HS-5 (cell line): Measurements from ENCODE around the gene CFAP54.

Experiments used
- DNase-seq: peaks from one replicate; pipeline ENCODE4 v3.0.0-alpha.2; 2012; ENCODE audit warnings: low read depth

Gene CFAP54

DNA sequence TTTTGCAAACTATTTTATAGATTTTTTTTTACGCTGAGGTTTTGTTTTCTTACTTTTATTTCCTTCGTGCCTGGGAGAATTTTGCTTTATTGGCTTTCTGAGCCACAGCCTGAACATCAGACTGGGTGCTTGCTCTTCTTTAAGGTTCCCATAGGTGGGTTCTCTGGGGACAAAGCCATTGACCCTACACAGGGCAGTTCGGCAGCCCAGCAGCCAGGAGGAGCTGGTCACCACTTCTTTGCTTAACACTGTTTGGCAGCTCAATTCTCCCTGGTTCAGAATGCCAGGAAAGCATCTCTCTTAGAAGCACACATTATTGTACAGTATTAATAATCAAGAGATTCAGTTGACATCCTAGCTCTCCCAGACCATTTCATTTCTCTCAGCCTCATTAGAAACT, 276.9 kb downstream of the CFAP54 start:
- no peak for DNase-seq

DNA sequence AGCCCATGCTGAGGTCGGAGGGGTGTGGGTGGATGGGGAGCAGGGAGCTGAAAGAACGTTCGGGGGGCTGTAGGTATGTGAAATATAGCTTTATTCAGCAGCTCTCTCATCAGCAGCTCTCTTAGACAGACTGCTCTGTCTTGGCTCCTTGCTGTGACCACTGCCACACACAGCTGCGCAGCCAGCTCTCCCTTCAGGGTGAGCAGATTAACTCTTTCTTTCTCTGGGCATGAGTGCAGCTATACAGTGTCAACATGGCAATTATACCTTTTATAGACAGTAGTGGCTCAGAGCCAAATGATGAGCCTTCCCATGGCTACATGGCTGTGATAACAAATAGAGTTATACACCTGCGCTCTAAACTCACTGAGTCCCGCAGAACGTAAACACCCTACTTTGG, 280.0 kb downstream of the CFAP54 start:
- no peak for DNase-seq

DNA sequence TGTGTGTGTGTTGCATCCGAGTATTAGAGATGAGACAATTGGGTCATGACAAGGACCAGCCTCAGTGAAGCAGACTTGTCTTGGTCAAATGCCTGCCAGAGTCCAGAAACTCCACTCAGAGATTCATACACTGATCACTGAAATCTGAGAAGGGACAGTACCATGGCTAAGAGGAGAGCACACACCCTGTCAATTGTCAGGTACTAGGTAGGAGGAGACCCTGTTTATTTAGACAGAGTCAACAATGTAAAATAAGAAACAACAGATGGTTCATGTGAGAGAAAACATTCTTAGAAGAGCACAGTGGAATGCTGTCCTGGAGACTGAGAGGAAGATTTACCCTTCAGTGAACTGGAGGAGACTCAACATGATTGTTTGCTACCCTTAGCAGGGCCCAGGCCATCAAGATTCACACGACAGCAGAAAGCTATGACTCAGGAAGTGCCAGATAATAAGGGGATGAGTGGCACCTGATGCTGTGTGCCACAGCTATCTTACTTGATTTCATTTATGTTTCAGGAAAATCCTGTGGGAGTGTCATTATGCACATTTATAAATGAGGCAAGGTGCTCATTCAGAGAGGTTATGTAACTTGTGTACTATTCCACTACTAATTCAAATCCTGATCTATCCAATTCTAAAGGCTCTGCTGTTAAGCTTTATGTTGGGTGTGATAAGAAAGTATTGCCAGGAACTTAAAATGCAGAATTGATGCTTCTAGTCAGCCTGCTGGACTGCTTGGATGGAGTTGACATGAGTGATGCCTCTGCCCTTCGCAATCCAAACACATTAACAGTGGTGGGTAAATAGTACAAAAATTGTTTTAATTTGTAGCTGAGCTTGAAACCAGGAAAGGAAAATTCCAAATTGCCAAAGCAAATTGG, 281.1 kb downstream of the CFAP54 start:
- DNase-seq: no peak

DNA sequence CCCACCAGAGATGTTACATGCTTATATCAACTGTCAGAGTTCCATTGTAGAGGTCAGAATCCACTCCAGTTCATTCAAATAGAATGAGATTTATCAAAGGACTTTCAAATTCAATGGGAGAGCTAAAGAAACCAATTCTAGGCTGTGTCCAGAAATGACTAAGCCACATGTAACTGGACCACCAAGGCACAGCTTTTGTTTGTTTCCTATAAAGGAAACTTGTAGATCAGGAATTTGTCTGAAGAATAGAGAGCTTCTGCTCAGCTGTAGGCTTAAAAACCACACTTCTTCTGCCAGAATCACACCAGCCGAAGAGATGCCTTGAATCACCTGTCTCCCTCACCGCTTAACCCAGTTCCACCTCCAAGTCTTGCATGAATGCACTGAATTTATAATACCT, 283.7 kb downstream of the CFAP54 start:
- DNase-seq: no peak

DNA sequence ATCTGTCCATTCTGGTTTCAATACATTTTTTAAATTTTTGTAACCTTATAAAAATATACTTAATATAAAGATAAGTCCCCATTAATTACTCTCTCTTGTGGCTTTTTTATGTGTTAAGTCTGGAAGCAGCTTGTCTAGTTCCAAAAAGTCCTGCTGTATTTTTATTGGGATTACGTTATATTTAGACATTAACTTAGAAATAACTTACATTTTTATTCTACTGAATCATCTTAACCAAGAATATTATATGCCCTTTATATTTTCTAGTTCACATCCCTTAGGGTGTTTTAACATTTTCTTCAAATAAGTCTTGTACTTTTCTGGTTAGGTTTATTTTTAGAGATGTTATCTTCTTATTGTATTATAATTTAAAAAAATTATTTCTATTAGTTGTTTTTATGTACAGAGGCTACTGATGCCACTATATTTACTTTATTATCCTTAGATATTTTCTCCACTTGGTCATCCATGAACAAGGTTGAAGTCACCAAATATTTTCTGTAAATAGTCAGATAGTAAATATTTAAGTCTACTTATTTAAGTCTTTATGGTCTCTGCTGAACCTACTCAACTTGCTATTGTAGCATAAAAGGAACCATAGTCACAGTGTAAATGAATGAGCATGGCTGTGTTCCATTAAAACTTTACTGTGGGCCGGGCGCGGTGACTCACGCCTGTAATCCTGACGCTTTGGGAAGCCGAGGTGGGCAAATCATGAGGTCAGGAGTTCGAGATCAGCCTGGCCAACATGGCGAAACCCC, 285.3 kb downstream of the CFAP54 start:
- peak; percentile 48 for DNase-seq

DNA sequence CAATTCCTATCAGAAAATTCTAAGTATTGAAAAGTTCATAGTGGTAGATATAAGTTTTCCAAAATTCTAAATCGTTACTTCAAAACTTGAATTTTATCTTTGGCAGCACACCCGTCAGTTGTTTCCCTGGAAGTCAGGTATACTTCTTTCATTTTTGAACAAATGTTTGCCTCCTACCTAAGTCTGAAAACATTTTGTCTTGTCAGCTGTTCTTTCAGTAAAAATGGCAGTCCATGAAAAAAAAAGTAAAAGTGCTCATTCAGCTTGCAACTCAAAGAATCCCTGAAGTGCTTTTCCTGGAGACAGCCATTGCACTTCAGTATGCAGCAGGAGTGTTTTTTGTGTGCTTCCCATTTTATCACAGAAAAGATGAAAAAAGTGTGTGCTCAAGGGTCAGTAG, 287.5 kb downstream of the CFAP54 start:
- DNase-seq: no peak

DNA sequence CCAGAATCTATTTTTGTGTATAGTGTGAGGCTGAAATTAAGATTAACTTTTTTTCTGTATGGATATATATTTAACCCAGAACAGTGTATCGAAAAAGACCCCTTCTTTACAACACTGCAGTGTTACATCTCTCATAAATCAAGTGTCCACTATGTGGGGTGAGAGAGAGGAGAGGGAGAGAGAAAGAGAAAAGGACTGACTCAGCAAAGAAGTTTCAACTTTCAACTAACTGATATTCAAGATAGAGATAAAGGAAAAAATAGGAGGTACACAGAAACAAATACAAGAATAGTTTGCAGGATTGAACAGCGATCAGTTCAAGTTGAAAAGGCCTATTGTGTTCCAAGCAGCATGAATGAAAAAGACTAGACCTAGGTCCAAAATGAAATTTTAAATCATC, 291.0 kb downstream of the CFAP54 start:
- DNase-seq: no peak

DNA sequence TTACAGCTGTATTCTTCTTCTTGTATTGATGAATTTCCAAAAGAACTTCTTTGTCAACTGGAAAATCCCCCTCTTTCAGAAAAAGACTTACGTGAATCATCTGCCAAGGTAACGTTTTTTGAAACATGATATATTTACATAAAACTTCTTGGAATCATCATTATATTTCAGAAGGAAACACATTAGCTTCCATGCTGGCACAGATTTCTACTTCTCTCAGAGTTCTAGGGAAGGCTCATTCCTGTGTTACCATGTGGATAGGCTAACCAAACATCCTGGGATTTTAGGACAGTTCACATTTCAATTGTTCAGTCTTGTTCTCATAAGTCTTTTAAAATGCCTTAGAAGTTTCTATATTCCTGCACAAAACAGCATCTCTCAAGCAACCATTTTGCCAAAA, 297.4 kb downstream of the CFAP54 start:
- DNase-seq: no peak

DNA sequence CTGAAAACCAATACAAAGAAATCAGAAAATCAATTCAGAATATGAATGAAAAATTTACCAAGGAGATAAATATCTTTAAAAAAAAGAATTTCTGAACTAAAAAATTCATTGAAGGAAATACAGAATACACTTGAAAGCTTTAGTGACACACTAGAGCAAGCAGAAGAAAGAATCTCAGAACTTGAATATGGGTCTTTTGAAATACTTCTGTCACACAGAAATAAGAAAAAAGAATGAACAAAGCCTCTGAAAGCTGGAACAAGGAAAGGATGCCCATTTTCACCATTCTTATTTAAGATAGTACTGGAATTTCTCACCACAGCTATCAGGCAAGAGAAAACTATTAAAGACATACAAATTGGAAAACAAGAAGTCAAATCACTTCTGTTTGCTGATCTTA, 314.6 kb downstream of the CFAP54 start:
- DNase-seq: no peak

DNA sequence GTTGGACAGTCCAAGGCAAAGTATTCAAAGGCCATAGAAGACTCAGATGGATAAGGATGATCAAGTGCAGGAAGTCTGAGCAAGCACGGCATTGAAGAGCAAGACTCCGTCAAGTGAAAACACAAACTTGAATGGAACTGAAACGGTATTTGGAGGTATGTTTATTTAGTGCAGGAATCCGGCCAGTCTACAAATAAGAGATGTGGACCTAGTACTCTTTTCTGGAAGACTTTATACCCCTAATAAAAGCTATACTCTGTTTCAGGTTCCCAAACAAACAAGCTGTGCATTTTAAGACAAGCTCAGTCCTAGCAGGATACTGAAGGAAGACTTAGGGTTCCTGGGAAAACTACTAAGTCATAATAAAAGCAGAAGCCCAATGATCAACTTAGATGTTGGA, 316.9 kb downstream of the CFAP54 start:
- DNase-seq: no peak

DNA sequence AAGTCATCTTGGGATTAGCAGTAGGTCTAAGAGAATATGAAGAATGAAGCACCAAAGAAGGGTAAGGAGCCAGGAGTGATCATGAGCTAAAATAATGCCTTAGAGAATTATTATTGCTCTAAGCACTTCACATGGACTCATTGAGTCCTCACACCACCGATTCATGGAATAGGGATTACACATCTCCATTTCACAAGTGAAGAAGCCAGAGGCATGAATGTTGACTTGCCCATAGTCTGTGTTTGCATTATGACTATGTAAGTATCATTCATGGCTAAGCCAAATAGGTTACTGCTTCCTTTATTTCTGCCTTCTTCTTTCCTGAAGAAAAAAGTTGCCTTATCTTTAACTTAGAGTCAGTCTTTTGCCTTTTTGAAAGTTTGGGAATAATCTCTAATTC, 318.4 kb downstream of the CFAP54 start:
- no peak for DNase-seq

DNA sequence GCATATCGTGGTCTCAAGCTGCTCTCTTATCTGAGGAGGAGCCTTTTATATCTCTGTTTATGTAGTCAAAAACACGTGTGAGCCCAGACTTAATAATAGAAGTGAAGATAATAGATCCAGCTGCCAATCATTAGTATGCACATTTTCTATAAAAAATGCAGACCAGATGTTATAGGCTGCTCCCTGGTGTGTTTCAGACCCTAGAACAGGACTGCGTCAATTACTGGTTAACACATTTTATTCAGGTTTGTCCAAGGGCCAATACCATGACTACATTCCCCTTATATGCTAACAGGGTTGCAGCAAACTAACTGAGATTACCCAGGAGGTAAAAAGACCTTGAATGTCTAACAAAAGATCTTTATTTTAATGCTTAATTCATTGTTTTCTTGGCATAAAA, 319.2 kb downstream of the CFAP54 start:
- DNase-seq: no peak

DNA sequence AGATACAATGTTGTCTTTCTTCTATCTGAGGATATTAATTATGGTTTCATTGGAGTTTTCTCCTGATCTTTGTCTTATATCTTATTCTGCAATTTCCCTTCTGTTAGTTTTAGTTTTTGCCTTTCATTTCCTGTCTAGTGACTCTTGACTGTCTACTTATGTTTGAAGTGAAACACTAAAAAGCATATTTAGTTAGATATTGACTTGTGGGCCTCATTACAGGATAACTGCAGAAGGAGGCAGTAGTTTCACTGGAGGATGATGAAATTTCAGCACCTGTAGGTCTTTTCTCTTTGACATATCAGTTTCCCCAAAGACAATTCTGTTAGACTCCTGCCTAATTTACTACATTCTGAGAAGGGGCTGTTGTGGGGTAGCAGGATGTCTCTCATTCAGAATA, 320.1 kb downstream of the CFAP54 start:
- DNase-seq: no peak

DNA sequence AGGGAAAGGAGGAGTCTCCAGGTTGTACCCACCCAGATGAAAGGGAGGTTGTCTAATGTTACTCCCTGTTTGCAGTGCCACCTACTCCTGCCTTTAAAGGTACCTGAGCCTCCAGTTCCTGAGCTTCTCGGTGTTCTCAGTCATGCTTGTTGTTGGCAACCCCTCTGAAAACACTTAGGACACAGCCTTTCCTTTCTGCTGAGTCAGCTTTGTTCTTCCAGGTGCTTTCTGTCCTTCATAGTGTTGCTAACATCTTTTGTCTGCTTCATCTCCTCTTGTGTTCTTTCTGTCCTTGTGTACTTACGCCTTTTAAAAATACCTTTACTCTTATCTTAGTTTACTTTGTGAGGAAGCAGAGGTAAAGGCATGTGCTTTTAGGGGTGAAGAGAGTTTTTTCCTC, 320.7 kb downstream of the CFAP54 start:
- no peak for DNase-seq

DNA sequence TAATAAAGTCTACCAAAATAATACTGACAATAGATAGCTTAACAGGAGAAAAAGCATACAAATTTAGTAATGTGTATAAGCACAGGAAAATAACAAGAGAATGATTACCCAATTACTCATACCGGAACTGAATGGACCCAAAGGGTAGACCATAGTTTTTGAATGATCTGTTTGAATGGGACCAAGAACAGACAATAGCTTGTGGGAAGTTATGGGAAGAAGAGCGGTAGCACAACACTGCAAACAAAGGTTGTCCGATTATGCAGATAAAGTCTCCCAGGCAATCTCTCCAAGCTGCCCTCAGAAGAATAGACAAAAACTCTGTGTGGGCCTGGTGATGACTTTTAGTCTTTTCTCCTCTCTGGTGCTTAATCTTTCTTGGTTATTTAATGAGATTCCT, 321.1 kb downstream of the CFAP54 start:
- DNase-seq: no peak

DNA sequence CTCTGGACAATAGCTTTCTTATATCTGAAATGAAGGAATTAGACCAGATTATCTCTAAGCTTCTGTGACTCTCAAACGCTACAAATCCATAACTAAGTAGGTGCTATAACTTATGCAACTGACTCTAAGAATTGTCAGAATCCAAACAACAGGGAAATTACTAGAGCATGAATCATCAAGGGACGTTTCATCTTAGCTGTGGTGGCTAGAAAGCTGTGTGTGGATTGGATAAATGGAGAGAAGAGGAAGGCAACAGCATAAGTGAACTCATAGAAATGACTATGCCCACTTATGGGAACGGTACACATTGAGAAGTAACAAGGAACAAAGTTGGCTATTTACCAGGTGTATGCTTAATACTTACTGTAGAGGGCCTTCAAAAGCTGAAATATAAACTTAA, 321.7 kb downstream of the CFAP54 start:
- peak; percentile 73 for DNase-seq

DNA sequence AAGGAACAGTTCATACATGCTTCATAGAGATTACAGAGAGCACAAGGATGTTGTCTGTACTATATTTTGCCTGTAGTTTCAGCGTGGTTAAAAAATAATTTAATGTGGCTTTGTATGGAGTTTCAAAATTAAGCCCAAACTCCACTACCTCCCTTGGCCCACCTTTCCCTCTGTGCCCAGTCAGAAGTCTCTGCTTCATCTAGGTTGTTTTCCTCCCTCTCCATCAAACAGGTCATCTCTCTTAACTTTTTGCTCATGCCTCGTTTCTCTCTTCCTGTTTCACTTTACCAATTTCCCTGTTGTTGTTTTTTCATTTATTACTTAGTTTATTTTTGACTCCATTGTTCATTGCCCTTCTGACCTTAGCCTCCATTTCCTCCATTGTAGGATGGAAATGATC, 322.8 kb downstream of the CFAP54 start:
- no peak for DNase-seq

DNA sequence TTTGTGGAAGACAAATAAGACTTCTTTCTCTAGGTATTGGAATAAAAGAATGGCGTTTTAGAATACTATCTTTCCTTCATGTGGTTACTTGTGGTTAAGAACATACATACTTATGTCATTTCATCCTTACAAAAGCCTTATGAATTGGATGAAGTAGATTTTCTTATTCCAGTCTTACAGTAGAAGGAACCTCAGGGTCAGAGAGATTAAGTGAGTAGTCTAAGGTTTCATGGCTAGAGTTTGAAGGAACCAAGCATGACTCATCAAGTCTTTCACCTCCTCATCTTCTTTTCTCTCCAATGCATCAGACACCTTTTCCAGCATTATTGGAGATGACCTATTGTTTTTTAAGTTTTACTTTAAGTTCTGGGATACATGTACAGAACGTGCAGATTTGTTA, 324.8 kb downstream of the CFAP54 start:
- no peak for DNase-seq

DNA sequence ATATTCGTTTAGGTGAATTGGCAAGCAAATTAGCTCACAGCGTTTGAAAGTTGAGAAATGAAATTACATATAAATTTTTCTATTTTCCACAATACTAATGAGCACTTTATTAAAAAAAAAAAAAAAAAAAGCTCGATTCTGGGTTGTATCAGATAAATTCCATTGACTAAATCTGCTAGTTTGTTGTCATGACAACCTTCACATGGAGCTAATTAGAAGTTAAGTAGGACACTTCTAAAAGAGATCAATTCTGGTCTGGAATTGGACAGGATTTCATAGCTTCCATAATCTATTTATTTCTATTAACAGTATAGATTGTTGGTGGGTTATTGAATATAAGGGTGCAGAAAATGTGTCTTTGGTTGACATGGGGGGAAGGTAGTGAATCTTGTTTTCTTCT, 332.2 kb downstream of the CFAP54 start:
- no peak for DNase-seq

DNA sequence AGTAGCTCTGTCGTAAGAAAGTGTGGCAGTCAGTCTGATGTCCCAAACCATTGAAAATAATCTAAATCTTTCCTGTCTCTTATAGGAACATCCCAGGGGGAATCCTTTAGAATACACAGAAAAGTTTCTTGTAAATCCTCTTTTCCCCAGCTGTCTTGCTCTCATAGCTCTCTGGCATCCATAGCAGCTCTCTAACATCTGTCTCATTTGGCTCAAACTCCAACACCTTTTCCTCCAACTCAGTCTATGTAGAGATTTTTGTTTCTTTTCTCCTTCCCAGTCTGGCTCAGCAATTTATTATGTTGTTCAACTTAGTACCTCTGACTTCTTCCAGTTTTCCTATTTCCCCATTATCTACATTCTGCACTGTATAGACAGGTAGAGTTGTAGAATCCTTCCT, 333.3 kb downstream of the CFAP54 start:
- DNase-seq: no peak

DNA sequence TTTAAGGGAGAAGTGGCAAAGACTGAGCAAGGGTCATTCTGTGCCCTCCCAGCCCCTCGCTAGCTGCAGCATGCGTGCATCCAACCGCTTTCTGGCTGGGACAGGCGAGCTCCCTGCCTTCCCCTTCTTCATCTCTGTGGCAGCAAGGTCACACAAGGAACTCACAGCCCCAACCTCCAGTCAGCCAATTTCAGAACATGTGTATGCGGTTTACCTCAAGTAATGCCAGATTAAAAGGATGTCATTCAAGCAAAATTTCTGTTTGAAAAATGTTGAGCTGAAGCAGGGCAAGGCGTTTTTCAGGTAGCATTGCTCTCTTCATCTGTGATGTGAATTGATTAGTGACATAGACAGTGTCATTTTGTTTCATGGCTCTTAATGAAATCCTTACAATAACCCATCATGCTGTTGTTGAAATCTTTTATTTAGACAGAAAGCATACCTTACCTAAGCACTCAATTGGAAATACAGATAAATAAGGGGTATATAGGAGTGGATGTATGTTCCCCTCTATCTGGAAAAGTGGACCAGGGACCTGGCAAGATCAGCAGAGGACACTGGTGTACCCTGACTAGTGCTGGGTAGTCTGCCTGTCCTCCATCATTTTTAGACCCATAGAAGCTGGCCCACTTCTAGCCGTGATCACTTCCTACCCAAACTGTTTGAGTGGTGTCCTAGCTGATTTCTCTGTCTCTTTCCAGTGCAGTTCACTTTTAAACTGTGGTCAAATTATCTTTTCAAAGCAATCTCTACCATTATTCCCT, 334.9 kb downstream of the CFAP54 start:
- DNase-seq: no peak

DNA sequence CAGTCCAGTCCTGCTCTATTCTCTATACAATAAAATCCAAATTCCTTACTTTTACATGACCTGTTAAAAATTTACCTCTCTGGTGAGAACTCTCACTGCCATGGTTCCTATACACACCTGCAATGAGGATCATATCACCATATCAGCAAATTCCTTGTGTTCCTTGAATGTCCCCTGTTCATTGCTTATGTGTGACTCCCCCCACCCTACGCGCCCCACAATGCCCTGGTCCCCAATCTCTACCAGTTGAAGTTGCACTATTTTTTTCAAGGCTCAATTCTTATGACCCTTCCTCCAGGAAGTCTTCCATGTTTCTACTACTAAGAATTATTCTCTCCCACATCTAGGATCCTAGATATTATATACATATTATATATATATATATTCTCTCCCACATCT, 335.5 kb downstream of the CFAP54 start:
- DNase-seq: no peak
